Measurements from ENCODE around the gene C10orf90.

The C10orf90 gene

DNA sequence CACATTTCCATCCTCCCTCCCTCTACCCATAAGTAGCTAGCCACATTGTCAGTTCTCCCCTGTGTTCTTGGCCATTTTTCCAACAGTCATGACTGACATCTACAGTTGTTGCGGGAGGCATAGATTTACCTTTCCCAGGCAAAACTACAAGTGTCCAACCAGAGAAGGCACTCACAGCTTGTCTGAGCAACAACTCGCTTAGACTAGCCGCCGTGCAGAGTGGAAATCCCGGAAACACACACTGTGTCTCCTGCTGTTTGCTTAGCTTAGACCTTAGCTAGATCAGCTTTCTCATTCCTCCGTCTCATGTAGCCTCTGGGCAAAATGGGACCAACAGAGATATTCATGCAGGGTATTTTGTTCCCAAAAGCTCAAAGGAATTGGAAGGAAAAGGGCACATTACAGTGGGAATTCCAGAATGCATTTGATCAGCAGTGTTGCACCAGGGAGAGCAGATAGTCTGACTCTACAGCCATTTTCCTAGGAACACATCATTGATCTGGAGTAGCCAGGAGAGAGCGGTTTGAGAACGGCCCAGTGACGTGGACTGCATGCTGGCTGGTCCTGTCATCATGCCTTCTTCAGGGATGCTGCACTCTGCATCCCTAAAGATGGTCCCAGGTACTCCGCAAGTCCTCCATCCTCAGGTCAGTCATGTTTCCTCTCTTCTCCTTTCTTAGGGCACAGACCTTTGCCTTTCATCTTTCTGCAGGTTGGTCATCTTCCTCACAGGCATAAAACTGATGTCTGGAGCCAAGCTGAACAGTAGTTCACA lies 89.4 kb downstream of the C10orf90 start:
- H3K27ac ChIP-seq: no peak overlapping the region

DNA sequence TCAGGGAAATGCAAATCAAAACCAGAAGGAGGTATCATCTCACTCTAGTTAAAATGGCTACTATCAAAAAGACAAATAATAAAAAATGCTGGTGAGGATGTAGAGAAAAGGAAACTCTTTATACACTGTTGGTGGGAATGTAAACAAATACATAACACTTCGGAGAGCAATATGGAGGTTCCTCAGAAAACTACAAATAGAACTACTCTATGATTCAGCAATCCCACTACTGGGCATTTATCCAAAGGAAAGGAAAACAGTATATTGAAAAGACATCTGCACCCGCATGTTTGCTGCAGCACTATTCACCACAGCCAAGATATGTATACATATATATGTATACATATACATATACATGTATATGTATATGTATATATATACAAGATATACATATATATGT lies 94.2 kb downstream of the C10orf90 start:
- no peaks in the 10 kb centered on the region for H4K20me1 ChIP-seq

More for the DNA sequence above, 89.4 kb downstream of the C10orf90 start:
- Histone ChIP-seq H3K9me3 (no peaks in the 10 kb centered on the region), H3K9ac (no peak overlapping the region), H3K36me3 (no peaks in the 10 kb centered on the region), H3K27me3 (no peaks in the 10 kb centered on the region), H3K4me2 (no peak overlapping the region), H3K4me3 (no peak overlapping the region), H4K20me1 (no peaks in the 10 kb centered on the region), H3K4me1 (no peaks in the 10 kb centered on the region)
- TF ChIP-seq Cebpa-rat (IDR thresholded peaks at IDR 0.05): no peak

DNA sequence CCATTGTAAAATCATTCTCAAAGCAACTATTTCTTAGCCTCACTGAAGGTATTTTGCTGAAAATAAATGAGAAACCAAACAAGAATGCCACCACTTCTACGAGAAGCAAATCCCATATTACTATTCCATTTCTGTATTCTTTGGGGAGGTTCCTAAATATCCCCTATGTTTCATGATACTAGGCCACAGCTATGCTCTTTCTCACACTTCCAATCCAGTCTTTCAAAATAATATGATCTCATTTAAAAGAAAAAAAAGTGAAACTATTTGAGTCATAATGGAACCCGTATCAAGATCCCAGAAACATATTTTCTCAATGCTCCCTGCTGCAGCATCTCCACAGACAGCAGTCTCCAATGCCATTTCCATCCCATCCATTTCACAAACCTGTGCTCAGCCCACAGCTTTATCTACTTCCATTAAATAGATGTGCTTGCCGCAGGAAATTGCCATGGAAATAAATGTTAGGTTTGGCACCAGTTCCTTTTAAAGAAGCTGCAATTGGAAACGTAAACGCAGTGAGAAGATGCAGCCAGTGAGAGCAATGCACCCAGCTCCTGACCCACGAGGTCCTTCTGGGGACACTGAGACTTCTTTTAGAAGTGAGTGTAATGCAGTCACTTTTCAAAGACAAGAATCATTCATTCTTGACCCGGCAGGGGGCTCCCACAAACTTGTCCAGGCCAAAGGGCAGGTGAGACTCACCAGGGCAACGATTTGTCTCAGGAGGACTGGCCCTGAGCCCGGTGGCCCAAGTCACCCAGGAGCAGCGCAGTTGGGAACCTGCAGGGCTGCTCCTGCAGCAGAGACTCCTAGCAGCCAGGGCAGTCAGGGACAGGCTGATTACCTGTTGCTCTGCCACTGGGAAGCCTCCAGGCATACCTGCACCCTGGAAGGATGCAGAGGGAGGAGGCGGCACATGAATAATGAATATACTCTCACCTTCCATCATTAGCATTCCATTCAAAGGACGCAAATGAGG lies 99.6 kb downstream of the C10orf90 start:
- Histone ChIP-seq H4K20me1 (no peaks in the 10 kb centered on the region), H3K4me3 (no peak overlapping the region), H3K27me3 (no peaks in the 10 kb centered on the region), H3K36me3 (no peaks in the 10 kb centered on the region), H3K9me3 (no peaks in the 10 kb centered on the region), H3K4me1 (no peaks in the 10 kb centered on the region), H3K9ac (no peak overlapping the region), H3K4me2 (no peak overlapping the region), H3K27ac (no peak overlapping the region)
- no peak for TF ChIP-seq Cebpa-rat (IDR thresholded peaks at IDR 0.05)

More for the DNA sequence above, 94.2 kb downstream of the C10orf90 start:
- Histone ChIP-seq H3K4me1 (no peaks in the 10 kb centered on the region), H3K27me3 (no peaks in the 10 kb centered on the region), H3K27ac (no peak overlapping the region), H3K9me3 (no peaks in the 10 kb centered on the region), H3K4me2 (no peak overlapping the region), H3K4me3 (no peak overlapping the region), H3K36me3 (no peaks in the 10 kb centered on the region), H3K9ac (no peak overlapping the region)
- no peak for TF ChIP-seq Cebpa-rat (IDR thresholded peaks at IDR 0.05)

DNA sequence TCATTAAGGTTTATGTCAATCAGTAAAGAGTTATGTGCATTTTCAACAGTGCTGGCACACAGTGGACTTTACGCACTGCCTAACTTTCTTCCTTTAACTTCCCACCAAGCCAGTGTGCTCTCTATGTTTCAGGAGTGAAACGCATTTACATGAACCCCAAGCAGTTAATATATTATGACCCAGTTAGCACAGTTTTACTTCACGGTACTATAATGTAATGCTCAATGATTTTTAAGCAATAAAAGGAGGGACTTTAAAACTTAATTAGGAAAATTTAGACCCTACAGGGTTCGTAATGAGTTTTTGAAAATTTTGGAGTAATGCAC lies 100.3 kb downstream of the C10orf90 start:
- Histone ChIP-seq H3K9me3 (no peaks in the 10 kb centered on the region), H3K36me3 (no peaks in the 10 kb centered on the region), H3K4me2 (no peak overlapping the region), H3K27ac (no peak overlapping the region), H3K9ac (no peak overlapping the region), H3K4me3 (no peak overlapping the region), H4K20me1 (no peaks in the 10 kb centered on the region), H3K4me1 (no peaks in the 10 kb centered on the region), H3K27me3 (no peaks in the 10 kb centered on the region)
- TF ChIP-seq Cebpa-rat (IDR thresholded peaks at IDR 0.05): no peak

DNA sequence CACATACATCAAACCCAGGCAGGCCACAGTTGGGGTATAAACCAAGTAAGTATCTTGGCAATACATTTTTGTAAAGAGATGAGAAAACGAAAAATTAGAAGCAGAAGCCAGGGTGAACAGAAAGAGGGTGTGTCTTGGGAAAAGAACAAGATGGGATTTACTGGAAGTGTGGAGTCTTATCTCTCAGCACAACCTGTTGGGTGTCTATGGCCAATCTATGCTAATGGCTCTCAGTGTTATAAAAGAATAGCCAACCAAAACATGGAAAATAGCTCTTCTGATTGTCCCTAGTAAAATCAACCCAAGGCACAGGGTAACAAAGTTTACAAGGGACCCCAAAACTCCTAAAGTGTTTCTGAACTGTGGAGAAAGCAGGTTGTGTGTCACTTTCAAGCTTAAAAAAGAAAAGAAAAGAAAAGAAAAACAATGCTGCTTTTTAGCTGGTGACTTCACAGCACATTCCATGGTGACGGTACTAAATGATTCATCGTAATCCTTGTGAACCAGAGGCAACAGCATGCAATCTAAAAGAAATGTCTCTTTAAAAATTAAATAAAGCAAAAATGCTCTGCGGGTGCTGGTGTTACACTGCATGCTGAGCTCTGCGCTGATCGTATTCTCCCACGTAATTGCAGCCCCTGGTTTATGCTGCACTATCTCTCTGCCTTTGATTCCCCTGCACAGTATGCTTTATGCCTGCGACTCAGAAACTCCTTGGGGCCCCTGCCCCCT lies 100.8 kb downstream of the C10orf90 start:
- no peak overlapping the region for H3K4me3 ChIP-seq
- TF ChIP-seq Cebpa-rat (IDR thresholded peaks at IDR 0.05): no peak
- H3K4me1 ChIP-seq: no peaks in the 10 kb centered on the region
- H3K27ac ChIP-seq: no peak overlapping the region
- H3K9ac ChIP-seq: no peak overlapping the region
- no peak overlapping the region for H3K4me2 ChIP-seq
- H3K36me3 ChIP-seq: no peaks in the 10 kb centered on the region
- no peaks in the 10 kb centered on the region for H3K27me3 ChIP-seq
- no peaks in the 10 kb centered on the region for H4K20me1 ChIP-seq
- no peaks in the 10 kb centered on the region for H3K9me3 ChIP-seq

DNA sequence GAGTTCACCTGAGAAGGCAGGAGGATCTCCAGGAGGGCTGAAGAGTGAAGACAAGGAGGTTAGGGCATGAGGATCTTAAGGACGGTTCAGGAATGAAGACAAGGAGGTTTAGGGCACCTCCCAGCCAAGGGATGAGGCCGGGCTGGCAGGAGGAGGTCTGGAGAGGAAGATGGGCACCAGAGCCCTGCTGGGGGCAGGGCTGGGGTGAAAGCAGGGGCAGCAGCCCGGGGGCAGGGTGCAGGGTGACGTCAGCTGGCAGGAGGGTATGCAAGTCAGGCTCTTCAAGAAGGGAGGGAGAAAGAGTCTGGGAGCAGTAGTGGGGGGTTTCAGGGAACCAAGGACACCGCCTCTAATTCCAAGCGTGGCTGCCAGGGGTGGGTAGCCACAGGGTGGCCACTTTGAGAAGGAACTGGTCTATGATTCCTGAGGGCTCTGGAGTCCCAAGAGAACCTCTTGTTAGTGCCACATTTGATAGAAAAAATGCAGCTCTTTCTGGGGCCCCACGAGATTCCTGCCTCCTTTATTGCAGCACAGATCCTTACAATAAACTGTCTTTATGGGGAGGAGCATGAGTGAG lies 101.6 kb downstream of the C10orf90 start:
- Histone ChIP-seq H3K27me3 (no peaks in the 10 kb centered on the region), H3K4me1 (no peaks in the 10 kb centered on the region), H3K9ac (no peak overlapping the region), H3K4me3 (no peak overlapping the region), H3K4me2 (no peak overlapping the region), H4K20me1 (no peaks in the 10 kb centered on the region), H3K9me3 (no peaks in the 10 kb centered on the region), H3K27ac (no peak overlapping the region), H3K36me3 (no peaks in the 10 kb centered on the region)
- TF ChIP-seq Cebpa-rat (IDR thresholded peaks at IDR 0.05): no peak

DNA sequence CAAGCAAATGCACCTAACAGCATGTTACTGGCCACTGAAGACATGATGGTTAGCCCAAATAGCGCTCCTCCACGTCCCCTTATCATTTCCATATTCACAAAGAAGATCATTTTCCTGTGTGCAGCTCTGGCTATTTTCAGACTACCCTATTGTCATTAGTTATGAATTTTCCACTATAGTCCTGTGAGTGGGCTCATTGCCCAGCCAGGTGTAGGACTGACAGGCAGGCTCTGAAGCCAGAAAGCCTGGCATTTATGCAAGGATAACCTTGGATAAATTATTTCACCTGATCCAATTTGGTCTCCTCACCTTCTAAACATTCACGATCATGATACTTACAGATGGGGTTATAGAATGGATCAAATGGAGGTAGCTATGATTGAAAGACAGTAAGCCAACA lies 104.6 kb downstream of the C10orf90 start:
- no peak for TF ChIP-seq Cebpa-rat (IDR thresholded peaks at IDR 0.05)
- no peaks in the 10 kb centered on the region for H3K27me3 ChIP-seq
- H3K4me3 ChIP-seq: no peak overlapping the region
- H4K20me1 ChIP-seq: no peaks in the 10 kb centered on the region
- H3K9me3 ChIP-seq: no peaks in the 10 kb centered on the region
- no peaks in the 10 kb centered on the region for H3K4me1 ChIP-seq
- H3K4me2 ChIP-seq: no peak overlapping the region
- H3K27ac ChIP-seq: no peak overlapping the region
- H3K9ac ChIP-seq: no peak overlapping the region
- H3K36me3 ChIP-seq: no peaks in the 10 kb centered on the region

DNA sequence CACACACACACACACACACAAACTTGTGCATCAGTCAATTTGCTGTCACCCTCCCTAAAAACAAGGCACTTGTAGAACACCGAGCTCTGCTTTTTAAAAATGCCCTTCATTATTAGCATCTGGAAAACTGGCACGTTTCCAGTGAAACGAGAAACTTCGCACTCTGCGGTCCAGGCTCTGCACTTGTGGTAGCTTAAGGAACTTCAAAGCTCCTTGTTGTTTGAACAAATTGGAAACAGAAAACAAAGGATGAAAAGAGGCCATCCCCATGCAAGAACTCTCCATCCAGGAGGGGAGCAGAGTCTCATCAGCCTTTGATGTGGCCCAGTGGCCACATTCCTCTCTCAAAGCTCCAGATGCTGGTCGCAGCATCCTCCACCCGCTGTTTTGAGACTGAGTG lies 105.1 kb downstream of the C10orf90 start:
- no peak overlapping the region for H3K27ac ChIP-seq
- no peaks in the 10 kb centered on the region for H3K4me1 ChIP-seq
- no peak overlapping the region for H3K9ac ChIP-seq
- H3K9me3 ChIP-seq: no peaks in the 10 kb centered on the region
- no peaks in the 10 kb centered on the region for H4K20me1 ChIP-seq
- no peak overlapping the region for H3K4me2 ChIP-seq
- no peaks in the 10 kb centered on the region for H3K36me3 ChIP-seq
- TF ChIP-seq Cebpa-rat (IDR thresholded peaks at IDR 0.05): no peak
- H3K27me3 ChIP-seq: no peaks in the 10 kb centered on the region
- no peak overlapping the region for H3K4me3 ChIP-seq

DNA sequence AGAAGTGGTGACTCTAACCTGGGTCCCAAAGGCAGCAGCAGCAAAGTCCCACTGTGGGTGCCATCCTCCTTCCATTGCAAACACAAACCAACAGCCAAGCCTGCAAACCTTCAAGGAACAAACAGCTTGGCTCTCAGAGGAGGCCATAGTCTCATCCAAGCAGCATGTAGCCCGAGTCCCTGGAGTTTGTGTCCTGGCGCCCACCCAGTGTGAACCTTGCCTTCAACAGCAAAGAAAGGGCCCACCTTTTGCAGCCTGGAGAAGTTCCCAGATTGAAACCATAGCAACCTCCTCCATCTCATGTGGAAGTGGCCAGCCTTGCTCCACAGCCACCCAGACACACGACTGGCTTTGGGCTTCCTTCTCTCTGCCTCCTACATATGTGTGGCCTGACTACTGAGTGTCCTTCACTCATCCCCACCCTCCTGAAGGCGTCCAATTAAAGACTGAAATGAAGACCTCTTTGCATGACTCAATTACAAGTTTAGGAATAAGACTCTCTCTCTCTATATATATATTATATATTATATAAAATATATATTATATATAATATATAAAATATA lies 106.1 kb downstream of the C10orf90 start:
- Histone ChIP-seq H3K4me1 (no peaks in the 10 kb centered on the region), H3K4me2 (no peak overlapping the region), H3K27ac (no peak overlapping the region), H3K4me3 (no peak overlapping the region), H3K9me3 (no peaks in the 10 kb centered on the region), H4K20me1 (no peaks in the 10 kb centered on the region), H3K9ac (no peak overlapping the region), H3K36me3 (no peaks in the 10 kb centered on the region), H3K27me3 (no peaks in the 10 kb centered on the region)
- TF ChIP-seq Cebpa-rat (IDR thresholded peaks at IDR 0.05): no peak

Measured in BLaER1 (cell line).